Hepatocyte (in vitro differentiated cells): ENCODE data around the gene USP43.

Source experiments
- CTCF ChIP-seq: fragments of 200-600 bp; sonication (generic); IDR thresholded peaks from 2 replicates; pipeline ENCODE4 v1.5.1; 2016; ENCODE audit warnings: antibody characterized with exemption, mild to moderate bottlenecking; ENCODE audit not compliant: poor library complexity
- EZH2phosphoT487 ChIP-seq: fragments of 200-600 bp; sonication (generic); IDR thresholded peaks from one replicate; pipeline ENCODE4 v1.6.1; 2018; ENCODE audit warnings: antibody characterized with exemption, mild to moderate bottlenecking, low read depth, moderate library complexity; ENCODE audit not compliant: unreplicated experiment, severe bottlenecking

DNA sequence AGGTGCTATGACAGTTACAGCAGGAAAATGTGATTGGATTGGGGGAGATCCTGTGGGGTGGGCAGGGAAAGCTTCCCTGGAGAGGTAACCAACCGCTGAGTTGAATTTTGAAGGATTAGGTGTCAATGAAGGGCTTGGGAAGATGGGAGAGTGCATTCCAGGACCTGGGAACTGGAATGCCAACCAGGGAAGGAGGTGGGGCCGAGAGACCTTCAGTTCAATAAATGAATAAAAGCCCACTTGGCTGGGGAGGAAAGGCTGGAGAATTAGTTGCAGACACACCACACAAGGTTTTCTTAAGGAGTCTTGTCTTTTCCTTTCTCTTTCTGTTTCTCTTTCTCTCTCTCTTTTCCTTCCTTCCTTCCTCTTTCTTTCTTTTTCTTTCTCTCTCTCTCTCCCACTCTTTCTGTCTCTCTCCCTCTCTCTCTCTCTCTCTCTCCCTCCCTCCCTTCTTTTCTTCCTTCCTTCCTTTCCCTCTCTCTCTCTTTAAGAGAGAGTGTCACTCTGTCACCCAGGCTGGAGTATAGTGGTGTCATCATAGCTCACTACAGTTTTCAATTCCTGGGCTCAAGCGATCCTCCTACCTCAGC is 3.3 kb downstream of the USP43 start:
- TF ChIP-seq CTCF (no peak), EZH2phosphoT487 (no peak)
